ENCODE measurements around the gene DOK4. TPM values are rescaled to one million over a fixed set of nuclear protein-coding genes. Genes with fewer than 3 reads are reported as not detected.

The DOK4 gene
- total RNA-seq, 1 experiment from 2014 or later, result 13.1 TPM

GRCh38 chr16:57432989-57433388 lies 53.3 kb downstream of the DOK4 start:
- no peak overlapping the region for H2AK5ac ChIP-seq (ENCODE audit: insufficient read length, low read length)
- no peak overlapping the region for H4K8ac ChIP-seq (replicated peaks; ENCODE audit: insufficient read length, low read depth, low read length)
- H3K18ac ChIP-seq (ENCODE audit: insufficient read length, low read depth, low read length), result no peak overlapping the region
- H3K23ac ChIP-seq (ENCODE audit: insufficient read length, low read depth, low read length), result no peak overlapping the region
- no peak for DNase-seq
- Mint-ChIP-seq H3K36me3 (ENCODE audit: insufficient read depth in 1 of 3, low read depth in 3 of 3) (peaks cover 46 to 82% (median 76%) of the 10 kb centered on the region in 3 experiments), H3K4me1 (no peaks in the 10 kb centered on the region), H3K27ac (no peak overlapping the region), H3K27me3 (ENCODE audit: low read depth) (no peaks in the 10 kb centered on the region), H3K9me3 (no peaks in the 10 kb centered on the region), H3K4me3 (no peak overlapping the region)
- no peak for TF ChIP-seq CTCF (conservative IDR thresholded peaks at IDR 0.05)
- H4K5ac ChIP-seq (ENCODE audit: insufficient read length, low read depth, low read length), result no peak overlapping the region
- no peaks in the 10 kb centered on the region for H3K23me2 ChIP-seq (ENCODE audit: insufficient read length, low read depth, low read length, poor library complexity, severe bottlenecking)
- H2AFZ ChIP-seq (ENCODE audit: low read length), result no peak overlapping the region
- no peak overlapping the region for H3K56ac ChIP-seq (ENCODE audit: insufficient read length, low read depth, low read length)
- H3K14ac ChIP-seq (ENCODE audit: insufficient read depth, low read length), result no peak overlapping the region
- no peaks in the 10 kb centered on the region; the same call in 1 of the 2 replicates for H3K27me3 ChIP-seq (ENCODE audit: insufficient read depth, low read length)
- no peaks in the 10 kb centered on the region for H4K20me1 ChIP-seq (ENCODE audit: control insufficient read depth, insufficient read depth, insufficient read length)
- H3K4ac ChIP-seq (ENCODE audit: low read depth, low read length), result no peak overlapping the region
- H3K4me1 ChIP-seq (ENCODE audit: insufficient read depth, low read length), result no peaks in the 10 kb centered on the region
- H2BK15ac ChIP-seq (ENCODE audit: low read depth, low read length), result no peak overlapping the region
- H2BK5ac ChIP-seq (ENCODE audit: insufficient read length, low read length), result no peak overlapping the region
- H2BK20ac ChIP-seq (ENCODE audit: low read depth, low read length, poor library complexity, severe bottlenecking), result no peak overlapping the region
- H4K91ac ChIP-seq (ENCODE audit: insufficient read length, low read depth, low read length), result no peak overlapping the region
- no CpG with 5 or more reads among the region's 3 CpGs for WGBS (ENCODE audit: extremely low coverage, insufficient read length, low lambda C conversion rate)
- H3K79me1 ChIP-seq (ENCODE audit: insufficient read depth, low read depth, low read length, poor library complexity, severe bottlenecking), result no peaks in the 10 kb centered on the region
- no peak overlapping the region for H2BK120ac ChIP-seq (ENCODE audit: low read depth, low read length, poor library complexity, severe bottlenecking)
- H3K27ac ChIP-seq (ENCODE audit: insufficient read length, low read depth, low read length), result no peak overlapping the region
- H3K9me3 ChIP-seq (ENCODE audit: control insufficient read depth, low read depth, low read length), result no peaks in the 10 kb centered on the region
- no peak overlapping the region for H2BK12ac ChIP-seq (ENCODE audit: insufficient read length, low read depth, low read length)
- H3K4me2 ChIP-seq (ENCODE audit: insufficient read depth, insufficient read length, low read length), result no peak overlapping the region
- no peaks in the 10 kb centered on the region for H3K79me2 ChIP-seq (ENCODE audit: insufficient read depth, low read length)
- H3K9ac ChIP-seq (ENCODE audit: extremely low read depth, insufficient read length, low read length), result no peak overlapping the region
- no peak overlapping the region for H3T11ph ChIP-seq (ENCODE audit: low read length)

All from H9 (cell line).